Esophagus squamous epithelium (tissue), 5 donors: ENCODE results near the gene NRG3. TPM values are rescaled to one million over a fixed set of nuclear protein-coding genes. Genes with fewer than 3 reads are reported as not detected.
"Not testable (repeated sequence)": the region's sequence is repeated elsewhere in the genome, so short reads cannot be mapped to it uniquely, and the experiment has no call there.

ENCODE experiments used
- DNase-seq: peaks from one replicate; lab custom pipeline; 2025; lab: John Stamatoyannopoulos, UW
- H3K27ac ChIP-seq, 4 donors: fragments of 200-600 bp; sonication (generic); one replicate each; pipeline ENCODE4 v1.5.1; 2016 to 2019; ENCODE audit warnings: mild to moderate bottlenecking in 1 of 4
- H3K27me3 ChIP-seq, 4 donors: fragments of 200-600 bp; sonication (generic); 1 replicate in 3 of 4; 2 replicates in 1 of 4; pipeline versions ENCODE4 v1.5.1 to v1.6.0; 2017 to 2021; ENCODE audit warnings: antibody characterized with exemption in 1 of 4
- H3K36me3 ChIP-seq, 3 donors: fragments of 200-600 bp; sonication (generic); one replicate each; pipeline ENCODE4 v1.5.1; 2016 to 2019
- H3K4me1 ChIP-seq, 3 donors: fragments of 200-600 bp; sonication (generic); one replicate each; pipeline ENCODE4 v1.5.1; 2017 to 2019
- H3K4me3 ChIP-seq, 4 donors: fragments of 200-600 bp; sonication (generic); 1 replicate in 3 of 4; 2 replicates in 1 of 4; pipeline ENCODE4 v1.5.1; 2016 to 2019; ENCODE audit warnings: mild to moderate bottlenecking in 2 of 4, moderate library complexity in 1 of 4
- H3K9me3 ChIP-seq, 3 donors: fragments of 200-600 bp; sonication (generic); one replicate each; pipeline ENCODE4 v1.5.1; 2016 to 2019
- CTCF ChIP-seq, 6 experiments: fragments of 450-650 bp in 4 of 6; fragments of 200-600 bp in 2 of 6; sonication (generic) in 2 of 6; IDR thresholded peaks; one replicate each; pipeline ENCODE4 v1.5.1; 2016 to 2019; ENCODE audit warnings: antibody characterized with exemption in 6 of 6, mild to moderate bottlenecking in 4 of 6, moderate library complexity in 4 of 6
- POLR2A ChIP-seq, 4 donors: fragments of 450-650 bp; IDR thresholded peaks; one replicate each; pipeline ENCODE4 v1.6.1; 2017; ENCODE audit warnings: antibody characterized with exemption in 4 of 4, mild to moderate bottlenecking in 4 of 4, moderate library complexity in 3 of 4
- WGBS, 2 donors: methylation state at CpG; one replicate each; pipeline ENCODE4 v1.1.5; 2018; 5-methylcytosine and 5-hydroxymethylcytosine counted together
- intact Hi-C: fragments of 100-400 bp; cut with DNase I; formaldehyde crosslinking; loops from one replicate; pipeline ENCODE4 v1.15.0; 2022
- total RNA-seq, 4 donors: library from RNA; depleted of rRNA; stranded (reverse); fragments of >200 nt; gene quantifications; one replicate each; pipeline ENCODE4 v1.1.0, GENCODE V29; 2016
- donor health status: DM: yes; HTN: yes; CAD: no.

NRG3 gene
- total RNA-seq, 4 donors from 2014 or later, result 0.19 TPM; not detected in 3

DNA sequence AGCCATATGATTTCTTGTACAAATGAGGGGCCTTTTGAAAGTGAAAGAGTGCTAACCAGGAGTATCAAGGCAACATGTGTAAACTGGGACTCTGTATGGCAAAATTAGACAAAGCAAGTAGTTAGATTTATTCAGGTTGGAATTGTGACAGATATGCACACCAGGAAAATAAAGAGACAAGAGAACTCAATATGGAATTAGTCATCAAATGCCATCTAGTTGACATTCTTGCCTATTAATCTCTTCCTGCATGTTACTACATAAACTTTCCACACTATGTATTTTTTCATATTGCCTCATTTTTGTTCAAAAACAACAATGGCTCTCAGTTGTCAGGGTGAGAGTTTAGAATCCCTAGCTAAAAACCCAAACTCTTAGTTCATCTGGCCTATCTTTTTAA lies 799.0 kb downstream of the NRG3 start:
- Histone ChIP-seq H3K4me3 (no peak overlapping the region), H3K36me3 (no peaks in the 10 kb centered on the region), H3K27ac (no peak overlapping the region), H3K4me1 (peaks cover 0 to 8% (median 0%) of the 10 kb centered on the region in 3 donors), H3K27me3 (no peaks in the 10 kb centered on the region), H3K9me3 (no peaks in the 10 kb centered on the region)
- no peak for TF ChIP-seq POLR2A (IDR thresholded peaks at IDR 0.05)
- TF ChIP-seq CTCF (IDR thresholded peaks at IDR 0.05), result no peak
- no peak for DNase-seq
- intact Hi-C loops, result no loop called here

DNA sequence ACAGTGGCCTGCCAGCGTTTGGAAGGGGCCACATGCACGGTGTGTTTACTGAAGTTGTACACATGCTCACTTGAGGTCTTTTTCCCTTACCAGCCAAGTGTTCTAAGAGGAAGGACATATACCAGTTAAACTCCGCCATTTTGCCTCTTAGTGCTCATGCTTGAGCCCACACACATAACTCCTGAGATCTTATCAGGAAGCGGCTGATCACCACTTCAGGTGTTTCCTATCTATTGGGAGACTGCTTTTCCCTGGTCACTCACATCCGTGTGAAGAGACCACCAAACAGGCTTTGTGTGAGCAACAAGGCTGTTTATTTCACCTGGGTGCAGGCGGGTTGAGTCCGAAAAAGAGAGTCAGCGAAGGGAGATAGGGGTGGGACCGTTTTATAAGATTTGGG lies 802.9 kb downstream of the NRG3 start:
- WGBS, 2 donors, result 89 to 91% methylated on average over 7 to 9 of the region's 9 CpGs
- H3K27ac ChIP-seq, intact Hi-C loops: not testable (repeated sequence)

DNA sequence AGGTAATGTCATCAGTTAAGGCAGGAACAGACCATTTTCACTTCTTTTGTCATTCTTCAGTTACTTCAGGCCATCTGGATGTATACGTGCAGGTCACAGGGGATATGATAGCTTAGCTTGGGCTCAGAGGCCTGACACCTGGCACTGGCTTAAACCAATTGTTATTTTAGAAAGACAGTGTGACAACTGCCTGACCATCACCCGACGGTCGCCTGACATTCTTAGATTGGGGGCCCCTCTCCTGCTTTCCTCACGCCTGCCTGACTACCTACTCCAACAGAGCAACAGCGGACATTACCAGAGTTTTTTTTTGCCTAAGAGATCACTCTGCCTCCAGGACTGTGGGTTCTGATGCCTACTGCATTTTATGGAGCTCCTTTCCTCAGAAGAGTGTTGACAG lies 803.5 kb downstream of the NRG3 start:
- H3K27me3 ChIP-seq, H3K4me1 ChIP-seq, H3K27ac ChIP-seq, H3K4me3 ChIP-seq, intact Hi-C loops, DNase-seq, H3K36me3 ChIP-seq, H3K9me3 ChIP-seq: not testable (repeated sequence)
- 66 to 80% methylated on average over 6 of the region's 6 CpGs for WGBS, 2 donors

More for the DNA sequence above, 802.9 kb downstream of the NRG3 start:
- not testable (repeated sequence) for H3K27me3 ChIP-seq, H3K9me3 ChIP-seq, H3K4me1 ChIP-seq, H3K4me3 ChIP-seq, H3K36me3 ChIP-seq, DNase-seq

DNA sequence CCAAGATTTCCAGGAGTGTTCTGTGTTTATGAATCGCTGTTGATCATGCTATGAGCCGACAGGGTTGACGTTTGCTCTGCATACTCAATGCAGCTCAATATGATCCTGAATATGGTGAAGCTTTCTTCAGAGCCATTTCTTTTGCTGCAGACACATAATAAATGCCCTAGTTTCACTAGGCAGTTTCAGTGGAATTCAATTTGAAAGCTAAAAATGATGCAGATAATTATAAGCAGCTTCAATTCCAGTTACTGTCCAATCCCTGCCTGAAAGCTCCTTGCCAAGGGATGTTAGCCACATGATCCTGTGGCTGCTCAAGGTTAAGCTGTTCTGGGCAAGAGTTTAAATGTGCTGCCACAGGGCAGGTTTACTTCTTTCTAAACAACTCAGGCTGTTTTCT lies 805.6 kb downstream of the NRG3 start:
- Histone ChIP-seq H3K4me1 (no peaks in the 10 kb centered on the region), H3K4me3 (no peak overlapping the region), H3K27ac (no peak overlapping the region), H3K9me3 (no peaks in the 10 kb centered on the region), H3K36me3 (no peaks in the 10 kb centered on the region), H3K27me3 (no peaks in the 10 kb centered on the region)
- 63 to 66% methylated on average over 3 of the region's 3 CpGs for WGBS, 2 donors
- intact Hi-C loops, result no loop called here
- no peak for DNase-seq
- TF ChIP-seq POLR2A (IDR thresholded peaks at IDR 0.05) (no peak), CTCF (IDR thresholded peaks at IDR 0.05) (no peak)

DNA sequence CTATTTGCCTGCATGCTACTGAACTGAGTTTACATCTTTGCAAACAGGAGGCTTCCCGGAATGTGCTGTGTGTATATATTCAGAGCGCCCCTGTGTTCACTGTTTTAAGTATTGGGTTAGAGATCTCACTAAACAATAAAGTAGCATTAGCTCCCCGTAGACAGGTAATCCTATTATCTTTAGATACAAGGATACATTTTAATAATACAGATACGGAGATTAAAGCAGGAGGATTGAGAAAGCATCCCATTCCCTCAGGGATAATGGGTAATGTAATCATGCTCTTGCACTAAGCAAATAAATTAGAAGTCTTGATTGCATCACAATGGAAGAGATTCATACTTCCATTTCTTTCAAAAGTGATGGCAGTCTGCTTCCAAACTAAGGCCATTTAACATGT lies 809.0 kb downstream of the NRG3 start:
- DNase-seq, result no peak

DNA sequence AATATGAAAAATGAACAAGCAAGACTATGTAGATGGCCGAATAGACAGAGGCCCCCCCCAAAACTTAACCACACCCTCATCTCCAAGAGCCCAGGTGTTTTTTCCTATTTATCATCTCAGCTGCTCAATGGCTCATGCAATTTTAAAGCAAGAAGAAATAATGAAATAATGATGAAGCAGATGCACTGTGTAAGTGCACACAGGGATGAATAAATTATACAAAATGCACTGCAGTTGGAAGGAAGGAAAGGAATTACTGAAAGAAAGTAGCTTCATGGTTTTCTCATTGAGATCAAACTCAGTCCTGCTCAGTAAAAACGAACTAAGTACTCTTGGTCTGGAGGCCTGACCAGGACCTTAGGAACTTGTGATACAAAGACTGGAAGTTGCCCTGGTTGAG lies 810.1 kb downstream of the NRG3 start:
- WGBS, 2 donors, result 56 to 72% methylated on average over 2 of the region's 2 CpGs
- H3K27me3 ChIP-seq, result no peaks in the 10 kb centered on the region
- H3K4me3 ChIP-seq, result no peak overlapping the region
- no peak for DNase-seq
- H3K27ac ChIP-seq, result no peak overlapping the region
- no peak for TF ChIP-seq CTCF (IDR thresholded peaks at IDR 0.05)
- TF ChIP-seq POLR2A (IDR thresholded peaks at IDR 0.05), result no peak
- H3K36me3 ChIP-seq, result no peaks in the 10 kb centered on the region
- no peaks in the 10 kb centered on the region for H3K9me3 ChIP-seq
- intact Hi-C loops, result no loop called here
- no peaks in the 10 kb centered on the region for H3K4me1 ChIP-seq

More for the DNA sequence above, 809.0 kb downstream of the NRG3 start:
- intact Hi-C loops, result no loop called here
- Histone ChIP-seq H3K4me3 (no peak overlapping the region), H3K9me3 (no peaks in the 10 kb centered on the region), H3K4me1 (no peaks in the 10 kb centered on the region), H3K27ac (no peak overlapping the region), H3K27me3 (no peaks in the 10 kb centered on the region), H3K36me3 (no peaks in the 10 kb centered on the region)
- TF ChIP-seq POLR2A (IDR thresholded peaks at IDR 0.05), result no peak
- WGBS, 2 donors, result 25 to 31% methylated on average over 4 of the region's 4 CpGs

GRCh38 chr10:82691211-82691610 lies 816.2 kb downstream of the NRG3 start:
- TF ChIP-seq CTCF (IDR thresholded peaks at IDR 0.05) (no peak), POLR2A (IDR thresholded peaks at IDR 0.05) (no peak)
- intact Hi-C loops, result no loop called here
- H3K27me3 ChIP-seq, result no peaks in the 10 kb centered on the region
- no peaks in the 10 kb centered on the region for H3K9me3 ChIP-seq
- H3K4me3 ChIP-seq, result no peak overlapping the region
- no peaks in the 10 kb centered on the region for H3K36me3 ChIP-seq
- H3K4me1 ChIP-seq, result no peaks in the 10 kb centered on the region
- WGBS, 2 donors, result 47 to 59% methylated on average over 2 of the region's 2 CpGs
- no peak for DNase-seq
- H3K27ac ChIP-seq, result no peak overlapping the region
